HUES6 (cell line): Measurements from ENCODE around the gene MT1A.

Experiments
- H3K27ac ChIP-seq: 2 replicates; pipeline ENCODE4 v1.7.0; 2013; ENCODE audit warnings: low read depth, mild to moderate bottlenecking, low read length, inconsistent platforms
- H3K27me3 ChIP-seq: 2 replicates; pipeline ENCODE4 v1.6.1; 2013; ENCODE audit warnings: low read length; ENCODE audit not compliant: control insufficient read depth, insufficient read depth
- H3K36me3 ChIP-seq: 2 replicates; pipeline ENCODE4 v1.6.1; 2013; ENCODE audit warnings: low read length; ENCODE audit not compliant: control insufficient read depth, insufficient read depth
- H3K4me1 ChIP-seq: 2 replicates; pipeline ENCODE4 v1.6.1; 2013; ENCODE audit warnings: low read length; ENCODE audit not compliant: control insufficient read depth, insufficient read depth
- H3K4me3 ChIP-seq: 2 replicates; pipeline ENCODE4 v1.5.1; 2013; ENCODE audit warnings: low read depth, low read length
- H3K9ac ChIP-seq: one replicate; pipeline ENCODE4 v1.6.1; 2013; ENCODE audit warnings: mild to moderate bottlenecking, low read length
- H3K9me3 ChIP-seq: 2 replicates; pipeline ENCODE4 v1.6.1; 2013; ENCODE audit warnings: low read depth, low read length; ENCODE audit not compliant: control insufficient read depth, insufficient read depth

MT1A gene

GRCh38 chr16:56683424-56684172, 45.1 kb downstream of the MT1A start:
- no peak overlapping the region for H3K27ac ChIP-seq
- H3K27me3 ChIP-seq: peaks cover 19% of the 10 kb centered on the region; the same call in 1 of the 2 replicates
- H3K9ac ChIP-seq: peak overlapping the region; percentile 95
- peak overlapping the region; percentile 74 for H3K4me3 ChIP-seq
- peaks cover 19% of the 10 kb centered on the region for H3K4me1 ChIP-seq
- H3K36me3 ChIP-seq: peaks cover 16% of the 10 kb centered on the region; the same call in 1 of the 2 replicates
- H3K9me3 ChIP-seq: no peaks in the 10 kb centered on the region

GRCh38 chr16:56684256-56684925, 45.9 kb downstream of the MT1A start:
- Histone ChIP-seq H3K4me3 (no peak overlapping the region), H3K4me1 (peaks cover 19% of the 10 kb centered on the region), H3K9ac (no peak overlapping the region)

GRCh38 chr16:56684926-56685590, 46.6 kb downstream of the MT1A start:
- Histone ChIP-seq H3K4me1 (peaks cover 19% of the 10 kb centered on the region), H3K9ac (no peak overlapping the region), H3K27ac (no peak overlapping the region), H3K9me3 (no peaks in the 10 kb centered on the region), H3K27me3 (peaks cover 19% of the 10 kb centered on the region; the same call in 1 of the 2 replicates), H3K36me3 (peaks cover 16% of the 10 kb centered on the region; the same call in 1 of the 2 replicates), H3K4me3 (no peak overlapping the region)

More at GRCh38 chr16:56684256-56684925, 45.9 kb downstream of the MT1A start:
- Histone ChIP-seq H3K9me3 (no peaks in the 10 kb centered on the region), H3K27me3 (peaks cover 19% of the 10 kb centered on the region; the same call in 1 of the 2 replicates), H3K27ac (no peak overlapping the region), H3K36me3 (peaks cover 16% of the 10 kb centered on the region; the same call in 1 of the 2 replicates)

GRCh38 chr16:56686758-56687157, 48.3 kb downstream of the MT1A start:
- no peak overlapping the region for H3K9ac ChIP-seq
- no peaks in the 10 kb centered on the region for H3K9me3 ChIP-seq
- peaks cover 16% of the 10 kb centered on the region for H3K4me1 ChIP-seq
- H3K4me3 ChIP-seq: no peak overlapping the region
- no peak overlapping the region for H3K27ac ChIP-seq
- peaks cover 16% of the 10 kb centered on the region; the same call in 1 of the 2 replicates for H3K36me3 ChIP-seq
- peaks cover 10% of the 10 kb centered on the region; the same call in 1 of the 2 replicates for H3K27me3 ChIP-seq

- Histone ChIP-seq H3K36me3 (peaks cover 9% of the 10 kb centered on the region; the same call in 1 of the 2 replicates), H3K4me1 (peaks cover 3% of the 10 kb centered on the region; the same call in 1 of the 2 replicates), H3K27ac (no peak overlapping the region), H3K9me3 (no peaks in the 10 kb centered on the region), H3K9ac (no peak overlapping the region), H3K4me3 (no peak overlapping the region), H3K27me3 (no peaks in the 10 kb centered on the region)
These were observed 50.3 kb downstream of the MT1A start for GRCh38 chr16:56688762-56689161.

- H3K9me3 ChIP-seq: no peaks in the 10 kb centered on the region
- no peak overlapping the region for H3K27ac ChIP-seq
- H3K9ac ChIP-seq: no peak overlapping the region
- H3K36me3 ChIP-seq: peaks cover 8% of the 10 kb centered on the region; the same call in 1 of the 2 replicates
- H3K4me3 ChIP-seq: no peak overlapping the region
- H3K27me3 ChIP-seq: no peaks in the 10 kb centered on the region
- peaks cover 3% of the 10 kb centered on the region; the same call in 1 of the 2 replicates for H3K4me1 ChIP-seq
These were observed 50.7 kb downstream of the MT1A start for GRCh38 chr16:56689171-56689570.
